GM23248 (cell line): ENCODE results near the gene SMYD3. TPM values are rescaled to one million over a fixed set of nuclear protein-coding genes. Genes with fewer than 3 reads are reported as not detected.
"Not testable (repeated sequence)": the region's sequence is repeated elsewhere in the genome, so short reads cannot be mapped to it uniquely, and the experiment has no call there.

Source experiments
- DNase-seq: peaks from one replicate; pipeline ENCODE4 v3.0.0-alpha.2; 2015
- H2AFZ ChIP-seq: fragments of 200-600 bp; sonication (generic); 2 replicates; pipeline ENCODE4 v1.6.1; 2016; ENCODE audit warnings: antibody characterized with exemption
- H3F3A ChIP-seq: fragments of 200-600 bp; sonication (generic); 2 replicates; pipeline ENCODE4 v1.6.1; 2016; ENCODE audit warnings: mild to moderate bottlenecking, antibody characterized with exemption, mixed run types; ENCODE audit not compliant: insufficient read depth
- H3K27ac ChIP-seq: fragments of 200-600 bp; sonication (generic); 2 replicates; pipeline ENCODE4 v1.5.1; 2016; ENCODE audit warnings: mild to moderate bottlenecking
- H3K27me3 ChIP-seq: fragments of 200-600 bp; sonication (generic); replicated peaks from 2 replicates; pipeline ENCODE4 v1.6.1; 2016; ENCODE audit warnings: mild to moderate bottlenecking; ENCODE audit not compliant: insufficient read depth
- H3K36me3 ChIP-seq: fragments of 200-600 bp; sonication (generic); 2 replicates; pipeline ENCODE4 v1.6.1; 2016; ENCODE audit warnings: low read depth, mild to moderate bottlenecking
- H3K4me1 ChIP-seq: fragments of 200-600 bp; sonication (generic); 2 replicates; pipeline ENCODE4 v1.6.1; 2016; ENCODE audit warnings: mild to moderate bottlenecking; ENCODE audit not compliant: insufficient read depth
- H3K4me2 ChIP-seq: fragments of 200-600 bp; sonication (generic); one replicate; pipeline ENCODE4 v1.6.1; 2016; ENCODE audit warnings: mild to moderate bottlenecking; ENCODE audit not compliant: unreplicated experiment
- H3K4me3 ChIP-seq: fragments of 200-600 bp; sonication (generic); 2 replicates; pipeline ENCODE4 v1.5.1; 2016; ENCODE audit warnings: mild to moderate bottlenecking
- H3K79me2 ChIP-seq: fragments of 200-600 bp; sonication (generic); 2 replicates; pipeline ENCODE4 v1.6.1; 2016; ENCODE audit warnings: mild to moderate bottlenecking; ENCODE audit not compliant: insufficient read depth
- H3K9ac ChIP-seq: fragments of 200-600 bp; sonication (generic); 2 replicates; pipeline ENCODE4 v1.6.1; 2016; ENCODE audit warnings: mild to moderate bottlenecking
- H3K9me2 ChIP-seq: fragments of 200-600 bp; sonication (generic); 2 replicates; pipeline ENCODE4 v1.6.1; 2016; ENCODE audit warnings: mixed run types, mild to moderate bottlenecking, moderate library complexity; ENCODE audit not compliant: insufficient read depth
- H3K9me3 ChIP-seq: fragments of 200-600 bp; sonication (generic); one replicate; pipeline ENCODE4 v1.6.1; 2017; ENCODE audit warnings: low read depth
- H4K20me1 ChIP-seq: fragments of 200-600 bp; sonication (generic); 2 replicates; pipeline ENCODE4 v1.6.0; 2016; ENCODE audit not compliant: insufficient read depth
- EZH2 ChIP-seq: fragments of 200-600 bp; sonication (generic); IDR thresholded peaks from 2 replicates; pipeline ENCODE4 v1.6.1; 2018; ENCODE audit warnings: antibody characterized with exemption, mild to moderate bottlenecking; ENCODE audit not compliant: insufficient read depth, poor library complexity, severe bottlenecking
- EZH2phosphoT487 ChIP-seq: fragments of 200-600 bp; sonication (generic); IDR thresholded peaks from 2 replicates; pipeline ENCODE4 v1.6.1; 2018; ENCODE audit warnings: antibody characterized with exemption, moderate library complexity, mild to moderate bottlenecking, low read depth; ENCODE audit not compliant: insufficient read depth
- WGBS, 2 experiments: methylation state at CpG; one replicate each; pipeline ENCODE4 v1.1.6; 2015 to 2017; ENCODE audit warnings: low lambda C conversion rate in 2 of 2, low coverage in 1 of 2; ENCODE audit errors: missing lambda C conversion rate in 2 of 2; 5-methylcytosine and 5-hydroxymethylcytosine counted together
- in situ Hi-C: fragments of 300-500 bp; cut with MboI; formaldehyde crosslinking; loops from 2 replicates; pipeline ENCODE4 v1.15.0; 2020
- polyA plus RNA-seq: library from polyadenylated mRNA; unstranded; fragments of >200 nt; fragmentation: Nextera tagmentation; extraction: Ambion mirVana; gene quantifications from 2 replicates; pipeline ENCODE4 v1.2.1, GENCODE V29; 2016
- total RNA-seq: library from RNA; depleted of rRNA; stranded (reverse); fragments of >200 nt; shearing (Covaris generic); gene quantifications from 2 replicates; pipeline ENCODE4 v1.2.3, GENCODE V29; 2014

The SMYD3 gene
- total and polyA plus RNA-seq, 2 experiments from 2014 or later = 32.1 to 44.8 TPM

GRCh38 chr1:246077476-246077875 lies 429.6 kb downstream of the SMYD3 start:
- no peaks in the 10 kb centered on the region for H3K9me3 ChIP-seq
- H3K4me3 ChIP-seq = no peak overlapping the region
- no peak overlapping the region for H3K4me2 ChIP-seq
- H3K4me1 ChIP-seq = no peaks in the 10 kb centered on the region
- DNase-seq = no peak
- no peaks in the 10 kb centered on the region for H4K20me1 ChIP-seq
- no peak for TF ChIP-seq EZH2phosphoT487
- no peak for TF ChIP-seq EZH2
- H3K9me2 ChIP-seq = no peaks in the 10 kb centered on the region
- no peaks in the 10 kb centered on the region for H3K79me2 ChIP-seq
- no peaks in the 10 kb centered on the region for H3F3A ChIP-seq
- H3K36me3 ChIP-seq = 0 out of 2 replicates have a peak, but pooled peaks cover 3% of the 10 kb centered on the region
- H3K27ac ChIP-seq = no peak overlapping the region
- no peak overlapping the region for H2AFZ ChIP-seq
- no peak overlapping the region for H3K9ac ChIP-seq
- 96 to 100% methylated on average over 1 of the region's 1 CpG for WGBS, 2 experiments
- in situ Hi-C loops = no loop called here
- no peaks in the 10 kb centered on the region for H3K27me3 ChIP-seq

GRCh38 chr1:246074421-246074820 lies 432.7 kb downstream of the SMYD3 start:
- no peak for TF ChIP-seq EZH2phosphoT487
- TF ChIP-seq EZH2 = no peak
- WGBS, 2 experiments = 17% methylated on average over 2 of the region's 2 CpGs

GRCh38 chr1:246072456-246072955 lies 434.6 kb downstream of the SMYD3 start:
- Histone ChIP-seq H3K79me2 (no peaks in the 10 kb centered on the region), H3K4me1 (peaks cover 10% of the 10 kb centered on the region), H3K9me2 (no peaks in the 10 kb centered on the region), H3K9me3 (no peaks in the 10 kb centered on the region), H3K9ac (no peak overlapping the region), H3F3A (peaks cover 10% of the 10 kb centered on the region), H2AFZ (no peak overlapping the region), H3K4me3 (no peak overlapping the region), H4K20me1 (no peaks in the 10 kb centered on the region), H3K4me2 (no peak overlapping the region), H3K36me3 (0 out of 2 replicates have a peak, but pooled peaks cover 3% of the 10 kb centered on the region), H3K27me3 (no peaks in the 10 kb centered on the region), H3K27ac (no peak overlapping the region)
- in situ Hi-C loops = no loop called here
- 70 to 80% methylated on average over 5 of the region's 5 CpGs for WGBS, 2 experiments
- DNase-seq = no peak
- TF ChIP-seq EZH2 (no peak), EZH2phosphoT487 (no peak)

More at GRCh38 chr1:246074421-246074820, 432.7 kb downstream of the SMYD3 start:
- H3K4me2 ChIP-seq = no peak overlapping the region
- no peaks in the 10 kb centered on the region for H3K9me3 ChIP-seq
- H3F3A ChIP-seq = no peaks in the 10 kb centered on the region
- no peak for DNase-seq
- no peaks in the 10 kb centered on the region for H3K27me3 ChIP-seq
- H3K9ac ChIP-seq = no peak overlapping the region
- H3K36me3 ChIP-seq = 0 out of 2 replicates have a peak, but pooled peaks cover 3% of the 10 kb centered on the region
- H4K20me1 ChIP-seq = no peaks in the 10 kb centered on the region
- H3K4me3 ChIP-seq = no peak overlapping the region
- in situ Hi-C loops = no loop called here
- no peaks in the 10 kb centered on the region for H3K79me2 ChIP-seq
- H3K4me1 ChIP-seq = no peaks in the 10 kb centered on the region
- H2AFZ ChIP-seq = no peak overlapping the region
- H3K9me2 ChIP-seq = no peaks in the 10 kb centered on the region
- H3K27ac ChIP-seq = no peak overlapping the region

- 84 to 100% methylated on average over 1 to 12 of the region's 15 CpGs for WGBS, 2 experiments
- H3K79me2 ChIP-seq, H3K9me2 ChIP-seq, H3K4me2 ChIP-seq, DNase-seq, H4K20me1 ChIP-seq, H3K4me3 ChIP-seq, H3K27ac ChIP-seq, in situ Hi-C loops, H3K9ac ChIP-seq, H3K36me3 ChIP-seq, H2AFZ ChIP-seq, H3K9me3 ChIP-seq, H3K27me3 ChIP-seq: not testable (repeated sequence)
- H3K4me1 ChIP-seq = peaks cover 15% of the 10 kb centered on the region
- H3F3A ChIP-seq = peaks cover 16% of the 10 kb centered on the region
These were observed 435.1 kb downstream of the SMYD3 start for GRCh38 chr1:246071981-246072380.

DNA sequence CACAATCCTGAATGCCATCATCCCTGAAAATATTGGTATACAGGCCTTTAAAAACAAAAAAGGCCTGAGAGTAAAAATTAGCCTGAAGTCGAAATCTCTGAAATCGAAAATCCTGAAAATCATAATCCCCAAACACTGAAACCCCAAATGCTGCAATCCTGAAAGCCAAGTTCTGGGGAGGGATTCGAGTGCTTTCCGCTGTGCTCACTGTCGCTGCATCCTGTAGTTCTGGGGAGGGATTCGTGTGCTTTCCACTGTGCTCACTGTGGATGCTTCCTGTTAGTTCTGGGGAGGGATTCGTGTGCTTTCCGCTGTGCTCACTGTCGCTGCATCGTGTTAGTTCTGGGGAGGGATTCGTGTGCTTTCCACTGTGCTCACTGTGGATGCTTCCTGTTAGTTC lies 435.5 kb downstream of the SMYD3 start:
- H3K27ac ChIP-seq, H3K4me3 ChIP-seq, H3K9ac ChIP-seq, in situ Hi-C loops, H3K9me2 ChIP-seq, DNase-seq, H3K36me3 ChIP-seq, H3K9me3 ChIP-seq, H4K20me1 ChIP-seq, H2AFZ ChIP-seq, H3K79me2 ChIP-seq, H3K4me2 ChIP-seq, H3K27me3 ChIP-seq: not testable (repeated sequence)
- H3K4me1 ChIP-seq = peaks cover 17% of the 10 kb centered on the region
- 78 to 98% methylated on average over 6 to 11 of the region's 11 CpGs for WGBS, 2 experiments
- H3F3A ChIP-seq = peaks cover 18% of the 10 kb centered on the region
